ENCODE data around the gene SLC26A4. TPM values are rescaled to one million over a fixed set of nuclear protein-coding genes. Genes with fewer than 3 reads are reported as not detected.
A peak's percentile ranks its signal among the peaks of the same experiment; 100 is the strongest.

The SLC26A4 gene
- total RNA-seq, 1 experiment from 2014 or later: not detected

DNA sequence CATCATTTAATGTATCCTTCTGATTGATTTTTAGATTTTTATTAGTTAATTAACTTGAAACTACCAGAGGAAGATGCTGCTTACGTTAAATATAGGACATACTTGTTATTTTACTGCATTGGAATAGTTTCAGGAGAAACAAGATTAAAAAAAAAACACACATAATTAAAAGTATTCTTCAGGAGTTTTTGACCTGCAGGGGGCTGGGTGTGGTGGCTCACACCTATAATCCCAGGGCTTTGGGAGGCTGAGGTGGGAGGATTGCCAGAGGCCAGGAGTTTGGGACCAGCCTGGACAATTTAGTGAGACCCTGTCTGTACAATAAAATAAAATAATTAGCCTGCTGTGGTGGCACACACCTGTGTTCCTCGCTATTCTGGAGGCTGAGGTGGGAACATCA is 94.0 kb downstream of the SLC26A4 start:
- CTCF ChIA-PET: no interaction called here
- TF ChIP-seq EZH2phosphoT487 (IDR thresholded peaks at IDR 0.05; ENCODE audit: borderline replicate concordance, low read length) (no peak), EZH2 (IDR thresholded peaks at IDR 0.05; ENCODE audit: low read length, unreplicated experiment) (no peak)
- TF ChIP-seq, protein P1, sequence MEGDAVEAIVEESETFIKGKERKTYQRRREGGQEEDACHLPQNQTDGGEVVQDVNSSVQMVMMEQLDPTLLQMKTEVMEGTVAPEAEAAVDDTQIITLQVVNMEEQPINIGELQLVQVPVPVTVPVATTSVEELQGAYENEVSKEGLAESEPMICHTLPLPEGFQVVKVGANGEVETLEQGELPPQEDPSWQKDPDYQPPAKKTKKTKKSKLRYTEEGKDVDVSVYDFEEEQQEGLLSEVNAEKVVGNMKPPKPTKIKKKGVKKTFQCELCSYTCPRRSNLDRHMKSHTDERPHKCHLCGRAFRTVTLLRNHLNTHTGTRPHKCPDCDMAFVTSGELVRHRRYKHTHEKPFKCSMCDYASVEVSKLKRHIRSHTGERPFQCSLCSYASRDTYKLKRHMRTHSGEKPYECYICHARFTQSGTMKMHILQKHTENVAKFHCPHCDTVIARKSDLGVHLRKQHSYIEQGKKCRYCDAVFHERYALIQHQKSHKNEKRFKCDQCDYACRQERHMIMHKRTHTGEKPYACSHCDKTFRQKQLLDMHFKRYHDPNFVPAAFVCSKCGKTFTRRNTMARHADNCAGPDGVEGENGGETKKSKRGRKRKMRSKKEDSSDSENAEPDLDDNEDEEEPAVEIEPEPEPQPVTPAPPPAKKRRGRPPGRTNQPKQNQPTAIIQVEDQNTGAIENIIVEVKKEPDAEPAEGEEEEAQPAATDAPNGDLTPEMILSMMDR (conservative IDR thresholded peaks at IDR 0.05; ENCODE audit: low read depth, low read length): peak; percentile 52
- H3K9ac ChIP-seq (ENCODE audit: low read length): no peak overlapping the region
- H3K36me3 ChIP-seq (ENCODE audit: low read depth, low read length): peaks cover 57% of the 10 kb centered on the region
- no peak overlapping the region for H2AFZ ChIP-seq (ENCODE audit: low read length)
- POLR2A ChIA-PET (ENCODE audit: unreplicated experiment): no interaction called here
- ATAC-seq (no peak), DNase-seq (peak; percentile 13)
- peaks cover 17% of the 10 kb centered on the region; the same call in 1 of the 2 replicates for H3K79me2 ChIP-seq (ENCODE audit: low read length)
- intact Hi-C loops (cut with micrococcal nuclease): no loop called here
- no peaks in the 10 kb centered on the region for H3K27me3 ChIP-seq (ENCODE audit: low read length)
- no peak overlapping the region for H3K4me2 ChIP-seq (ENCODE audit: low read length)
- no peaks in the 10 kb centered on the region for H3K9me3 ChIP-seq (ENCODE audit: low read length)
- no peaks in the 10 kb centered on the region for H3F3A ChIP-seq (ENCODE audit: low read length, unreplicated experiment)
- H3K27ac ChIP-seq (ENCODE audit: low read length): no peak overlapping the region
- no peaks in the 10 kb centered on the region for H3K4me1 ChIP-seq (ENCODE audit: insufficient read depth, low read length)
- no peak overlapping the region for H3K4me3 ChIP-seq (ENCODE audit: low read length)
- no TSS peak for BruUV-seq (replicated peaks)
- no peaks in the 10 kb centered on the region for H4K20me1 ChIP-seq (ENCODE audit: low read length)
- no peaks in the 10 kb centered on the region for H3K9me2 ChIP-seq (replicated peaks; ENCODE audit: low read length)

DNA sequence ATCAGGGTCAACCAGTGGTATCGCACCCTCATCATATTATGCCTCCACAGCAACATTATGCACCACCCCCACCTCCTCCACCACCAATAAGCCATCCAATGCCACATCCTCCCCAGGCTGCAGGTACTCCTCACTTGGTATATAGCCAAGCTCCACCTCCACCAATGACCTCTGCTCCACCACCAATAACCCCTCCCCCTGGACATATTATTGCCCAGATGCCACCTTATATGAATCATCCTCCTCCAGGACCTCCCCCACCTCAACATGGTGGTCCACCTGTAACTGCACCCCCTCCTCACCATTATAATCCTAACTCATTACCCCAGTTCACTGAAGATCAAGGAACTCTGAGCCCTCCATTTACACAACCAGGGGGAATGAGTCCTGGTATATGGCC is 98.0 kb downstream of the SLC26A4 start:
- Histone ChIP-seq H3K4me1 (ENCODE audit: insufficient read depth, low read length) (no peaks in the 10 kb centered on the region), H3K4me2 (ENCODE audit: low read length) (no peak overlapping the region), H3K9me2 (replicated peaks; ENCODE audit: low read length) (no peaks in the 10 kb centered on the region), H3K27me3 (ENCODE audit: low read length) (no peaks in the 10 kb centered on the region), H3K79me2 (ENCODE audit: low read length) (no peaks in the 10 kb centered on the region), H3F3A (ENCODE audit: low read length, unreplicated experiment) (no peaks in the 10 kb centered on the region), H3K36me3 (ENCODE audit: low read depth, low read length) (peaks cover 36% of the 10 kb centered on the region), H3K9ac (ENCODE audit: low read length) (no peak overlapping the region), H3K4me3 (ENCODE audit: low read length) (no peak overlapping the region), H3K9me3 (ENCODE audit: low read length) (no peaks in the 10 kb centered on the region), H3K27ac (ENCODE audit: low read length) (no peak overlapping the region), H4K20me1 (ENCODE audit: low read length) (no peaks in the 10 kb centered on the region), H2AFZ (ENCODE audit: low read length) (no peak overlapping the region)
- ATAC-seq (no peak), DNase-seq (no peak)
- ChIA-PET POLR2A (ENCODE audit: unreplicated experiment) (no interaction called here), CTCF (interaction anchor here (0.6 kb wide), 1 partner anchor 116 kb away, joined by 4 read pairs; no protein-coding TSS in a partner anchor)
- intact Hi-C loops (cut with micrococcal nuclease): no loop called here
- TF ChIP-seq EZH2 (IDR thresholded peaks at IDR 0.05; ENCODE audit: low read length, unreplicated experiment) (no peak), EZH2phosphoT487 (IDR thresholded peaks at IDR 0.05; ENCODE audit: borderline replicate concordance, low read length) (no peak)
- TF ChIP-seq, protein P1 (conservative IDR thresholded peaks at IDR 0.05; ENCODE audit: low read depth, low read length): no peak
- no TSS peak for BruUV-seq (replicated peaks)

DNA sequence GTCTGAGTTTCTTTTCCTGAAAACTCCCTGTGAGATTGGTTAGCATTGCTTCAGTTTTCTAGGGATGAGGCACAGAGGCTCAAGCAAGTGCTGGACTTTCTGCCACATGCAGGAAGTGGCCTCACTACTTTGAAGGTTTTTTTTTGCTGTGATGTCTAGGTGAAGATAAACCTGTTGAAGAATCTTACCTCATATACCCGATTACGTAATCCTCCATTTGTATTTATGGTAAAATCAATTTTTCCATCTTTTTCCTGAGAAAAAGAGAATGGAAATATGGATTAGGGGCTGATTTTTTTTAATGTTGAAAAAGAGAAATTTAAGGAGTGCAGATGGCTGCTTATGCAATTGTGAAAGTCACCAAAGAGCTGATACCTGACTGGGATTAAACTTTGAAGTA is 106.8 kb downstream of the SLC26A4 start:
- H3K27me3 ChIP-seq (ENCODE audit: low read length): 0 out of 2 replicates have a peak, but pooled peaks cover 4% of the 10 kb centered on the region
- no peaks in the 10 kb centered on the region for H3K79me2 ChIP-seq (ENCODE audit: low read length)
- ATAC-seq (no peak), DNase-seq (no peak)
- H3K9me3 ChIP-seq (ENCODE audit: low read length): no peaks in the 10 kb centered on the region
- H4K20me1 ChIP-seq (ENCODE audit: low read length): no peaks in the 10 kb centered on the region
- H3K4me3 ChIP-seq (ENCODE audit: low read length): no peak overlapping the region
- ChIA-PET POLR2A (ENCODE audit: unreplicated experiment) (no interaction called here), CTCF (no interaction called here)
- H3K36me3 ChIP-seq (ENCODE audit: low read depth, low read length): no peaks in the 10 kb centered on the region
- BruUV-seq (replicated peaks): no TSS peak
- H3K4me2 ChIP-seq (ENCODE audit: low read length): no peak overlapping the region
- H3K9me2 ChIP-seq (replicated peaks; ENCODE audit: low read length): no peaks in the 10 kb centered on the region
- no peaks in the 10 kb centered on the region for H3F3A ChIP-seq (ENCODE audit: low read length, unreplicated experiment)
- TF ChIP-seq EZH2phosphoT487 (IDR thresholded peaks at IDR 0.05; ENCODE audit: borderline replicate concordance, low read length) (no peak), EZH2 (IDR thresholded peaks at IDR 0.05; ENCODE audit: low read length, unreplicated experiment) (no peak)
- TF ChIP-seq, protein P1 (conservative IDR thresholded peaks at IDR 0.05; ENCODE audit: low read depth, low read length): no peak
- no peaks in the 10 kb centered on the region for H3K4me1 ChIP-seq (ENCODE audit: insufficient read depth, low read length)
- H2AFZ ChIP-seq (ENCODE audit: low read length): no peak overlapping the region
- H3K27ac ChIP-seq (ENCODE audit: low read length): no peak overlapping the region
- H3K9ac ChIP-seq (ENCODE audit: low read length): no peak overlapping the region
- intact Hi-C loops (cut with micrococcal nuclease): no loop called here

Other genes with a start within 250 kb of the SLC26A4 start
- not detected in 2 replicates for gene GPR22, start 190.8 kb upstream of the SLC26A4 start, total RNA-seq (2014; rRNA removed)
- 46.5 and 51.7 TPM in 2 replicates for gene COG5, start 96.9 kb upstream of the SLC26A4 start, total RNA-seq (2014; rRNA removed)
- gene DUS4L, start 96.9 kb upstream of the SLC26A4 start, total RNA-seq (2014; rRNA removed): 10.2 and 12.9 TPM in 2 replicates
- gene BCAP29, start 80.6 kb upstream of the SLC26A4 start, total RNA-seq (2014; rRNA removed): 32.0 and 65.9 TPM in 2 replicates
- 10.6 and 10.7 TPM in 2 replicates for gene CBLL1, start 83.3 kb downstream of the SLC26A4 start, total RNA-seq (2014; rRNA removed)
- gene SLC26A3, start 142.4 kb downstream of the SLC26A4 start, total RNA-seq (2014; rRNA removed): not detected in 2 replicates
- 53.6 and 64.0 TPM in 2 replicates for gene DLD, start 230.4 kb downstream of the SLC26A4 start, total RNA-seq (2014; rRNA removed)